Skeletal muscle cell (primary cell): ENCODE measurements around the gene NEK6.
"Not testable (repeated sequence)": the region's sequence is repeated elsewhere in the genome, so short reads cannot be mapped to it uniquely, and the experiment has no call there.

Source experiments
- DNase-seq: peaks from one replicate; pipeline ENCODE4 v3.0.0-alpha.2; 2010; ENCODE audit warnings: low read depth
- H3K4me3 ChIP-seq: 2 replicates; pipeline ENCODE4 v1.5.1; 2011; ENCODE audit warnings: low read depth, mild to moderate bottlenecking, control low read depth, low read length, moderate library complexity

NEK6 gene

GRCh38 chr9:124222918-124223720, 34.6 kb upstream of the NEK6 start:
- no peak for DNase-seq
- no peak overlapping the region for H3K4me3 ChIP-seq

GRCh38 chr9:124225945-124226344, 31.8 kb upstream of the NEK6 start:
- H3K4me3 ChIP-seq = no peak overlapping the region
- no peak for DNase-seq

GRCh38 chr9:124228516-124228915, 29.2 kb upstream of the NEK6 start:
- no peak overlapping the region for H3K4me3 ChIP-seq
- DNase-seq = no peak

- H3K4me3 ChIP-seq = no peak overlapping the region
- DNase-seq = no peak
These were observed 26.5 kb upstream of the NEK6 start for GRCh38 chr9:124231095-124231737.

- DNase-seq = no peak
- H3K4me3 ChIP-seq = no peak overlapping the region
These were observed 19.1 kb upstream of the NEK6 start for GRCh38 chr9:124238546-124239140.

- no peak for DNase-seq
- H3K4me3 ChIP-seq = no peak overlapping the region
These were observed 18.3 kb upstream of the NEK6 start for GRCh38 chr9:124239249-124240073.

GRCh38 chr9:124242331-124243194, 15.2 kb upstream of the NEK6 start:
- peak overlapping the region; percentile 29 for H3K4me3 ChIP-seq

GRCh38 chr9:124247393-124247792, 10.4 kb upstream of the NEK6 start:
- not testable (repeated sequence) for DNase-seq

More at GRCh38 chr9:124242331-124243194, 15.2 kb upstream of the NEK6 start:
- DNase-seq = peak; percentile 79

GRCh38 chr9:124248066-124248465, 9.7 kb upstream of the NEK6 start:
- DNase-seq = no peak
- no peak overlapping the region for H3K4me3 ChIP-seq

More at GRCh38 chr9:124247393-124247792, 10.4 kb upstream of the NEK6 start:
- not testable (repeated sequence) for H3K4me3 ChIP-seq

- no peak overlapping the region for H3K4me3 ChIP-seq
- no peak for DNase-seq
These were observed 8.8 kb upstream of the NEK6 start for GRCh38 chr9:124248960-124249359.

- DNase-seq = no peak
- no peak overlapping the region for H3K4me3 ChIP-seq
These were observed 6.5 kb upstream of the NEK6 start for GRCh38 chr9:124251204-124251603.

GRCh38 chr9:124251605-124252378, 6.0 kb upstream of the NEK6 start:
- no peak for DNase-seq
- no peak overlapping the region for H3K4me3 ChIP-seq

- H3K4me3 ChIP-seq, DNase-seq: not testable (repeated sequence)
These were observed 4.9 kb upstream of the NEK6 start for GRCh38 chr9:124252878-124253277.

GRCh38 chr9:124254261-124254682, 3.5 kb upstream of the NEK6 start:
- DNase-seq = no peak
- H3K4me3 ChIP-seq = no peak overlapping the region

- DNase-seq = no peak
- no peak overlapping the region for H3K4me3 ChIP-seq
These were observed 2.5 kb upstream of the NEK6 start for GRCh38 chr9:124255222-124255621.

GRCh38 chr9:124256517-124257069, 1.2 kb upstream of the NEK6 start:
- peak; percentile 95 for DNase-seq
- H3K4me3 ChIP-seq = no peak overlapping the region

GRCh38 chr9:124257070-124257843, 492 bp upstream of the NEK6 start:
- H3K4me3 ChIP-seq = peak overlapping the region; percentile 75
- DNase-seq = no peak
